A673 (cell line): Measurements from ENCODE around the gene PARN. TPM values are rescaled to one million over a fixed set of nuclear protein-coding genes. Genes with fewer than 3 reads are reported as not detected.

ENCODE experiments used
- BruUV-seq: library from RNA; stranded (reverse); fragments of 400-500 nt; replicated peaks from 2 replicates; lab custom pipeline; 2021; lab: Mats Ljungman, UMichigan
- CTCF ChIA-PET: fragments of 300-600 bp; sonication (Branson Sonifier 250); formaldehyde crosslinking; loops from one replicate; lab custom pipeline; 2022; ENCODE audit warnings: antibody characterized with exemption; lab: Charles Lee
- POLR2A ChIA-PET: fragments of 300-600 bp; sonication (Branson Sonifier 250); formaldehyde crosslinking; loops from one replicate; lab custom pipeline; 2022; ENCODE audit warnings: antibody characterized with exemption; ENCODE audit not compliant: low non-redundant PET; lab: Charles Lee
- DNase-seq: peaks from one replicate; pipeline ENCODE4 v3.0.0-alpha.2; 2015; ENCODE audit warnings: low spot score
- H3K27ac ChIP-seq: fragments of 200-600 bp; sonication (generic); 2 replicates; pipeline ENCODE4 v1.5.1; 2016; ENCODE audit warnings: mixed run types, low read depth, mild to moderate bottlenecking, mixed read lengths, antibody characterized with exemption, low read length; ENCODE audit not compliant: poor library complexity, severe bottlenecking
- H3K27me3 ChIP-seq: fragments of 200-600 bp; sonication (generic); replicated peaks from 2 replicates; pipeline ENCODE4 v1.6.1; 2017; ENCODE audit warnings: mixed run types, low read depth, mild to moderate bottlenecking, mixed read lengths, antibody characterized with exemption, low read length; ENCODE audit not compliant: insufficient read depth, poor library complexity
- H3K36me3 ChIP-seq: fragments of 200-600 bp; sonication (generic); 2 replicates; pipeline ENCODE4 v1.6.1; 2016; ENCODE audit warnings: mixed run types, mild to moderate bottlenecking, mixed read lengths, antibody characterized with exemption, low read length; ENCODE audit not compliant: insufficient read depth, poor library complexity, severe bottlenecking
- H3K4me1 ChIP-seq: fragments of 200-600 bp; sonication (generic); 2 replicates; pipeline ENCODE4 v1.6.1; 2017; ENCODE audit warnings: mixed run types, mild to moderate bottlenecking, mixed read lengths, antibody characterized with exemption, low read length; ENCODE audit not compliant: insufficient read depth, poor library complexity, severe bottlenecking
- H3K4me3 ChIP-seq: fragments of 200-600 bp; sonication (generic); 2 replicates; pipeline ENCODE4 v1.5.1; 2016; ENCODE audit warnings: low read depth, mixed run types, mild to moderate bottlenecking, mixed read lengths, low read length; ENCODE audit not compliant: poor library complexity, severe bottlenecking
- H3K9me3 ChIP-seq: fragments of 200-600 bp; sonication (generic); 2 replicates; pipeline ENCODE4 v1.6.1; 2016; ENCODE audit warnings: mixed run types, low read depth, mild to moderate bottlenecking, mixed read lengths, antibody characterized with exemption, low read length; ENCODE audit not compliant: poor library complexity, severe bottlenecking
- CTCF ChIP-seq: fragments of 300-800, 200-600 bp; sonication (generic); conservative IDR thresholded peaks from 2 replicates; pipeline ENCODE4 v1.5.1; 2017; ENCODE audit warnings: low read depth, mild to moderate bottlenecking, antibody characterized with exemption, low read length, moderate library complexity, mixed read lengths
- EZH2 ChIP-seq: fragments of 200-600 bp; sonication (generic); IDR thresholded peaks from 2 replicates; pipeline ENCODE4 v1.6.1; 2017; ENCODE audit warnings: borderline replicate concordance, low read depth, mild to moderate bottlenecking, mixed read lengths, antibody characterized with exemption, low read length; ENCODE audit not compliant: poor library complexity, severe bottlenecking
- intact Hi-C: fragments of 100-400 bp; cut with micrococcal nuclease; formaldehyde crosslinking; loops from one replicate; pipeline ENCODE4 v1.10.0; 2022; ENCODE audit not compliant: unreplicated experiment
- total RNA-seq: library from RNA; stranded (reverse); gene quantifications from 2 replicates; pipeline ENCODE4 v1.2.3, GENCODE V29; 2021

Gene PARN
- total RNA-seq, 1 experiment from 2014 or later: 37.5 TPM

GRCh38 chr16:14447783-14448182 is 182.3 kb downstream of the PARN start:
- no peak overlapping the region for H3K27ac ChIP-seq
- no peaks in the 10 kb centered on the region for H3K9me3 ChIP-seq
- TF ChIP-seq EZH2: no peak
- TF ChIP-seq CTCF: no peak
- ChIA-PET POLR2A (no interaction called here), CTCF (no interaction called here)
- no peaks in the 10 kb centered on the region for H3K27me3 ChIP-seq
- peaks cover 25% of the 10 kb centered on the region for H3K4me1 ChIP-seq
- no peak for DNase-seq
- intact Hi-C loops: no loop called here
- H3K4me3 ChIP-seq: no peak overlapping the region
- no peaks in the 10 kb centered on the region for H3K36me3 ChIP-seq
- BruUV-seq: no TSS peak

- ChIA-PET CTCF (no interaction called here), POLR2A (no interaction called here)
- Histone ChIP-seq H3K27me3 (no peaks in the 10 kb centered on the region), H3K27ac (no peak overlapping the region), H3K4me1 (peaks cover 25% of the 10 kb centered on the region), H3K9me3 (no peaks in the 10 kb centered on the region), H3K4me3 (no peak overlapping the region), H3K36me3 (no peaks in the 10 kb centered on the region)
- BruUV-seq: no TSS peak
- TF ChIP-seq CTCF (no peak), EZH2 (no peak)
- DNase-seq: no peak
- intact Hi-C loops: no loop called here
Observed at GRCh38 chr16:14446796-14447195, 183.3 kb downstream of the PARN start.

GRCh38 chr16:14445937-14446715 is 183.9 kb downstream of the PARN start:
- peaks cover 25% of the 10 kb centered on the region for H3K4me1 ChIP-seq
- TF ChIP-seq EZH2 (no peak), CTCF (no peak)
- H3K27me3 ChIP-seq: no peaks in the 10 kb centered on the region
- no TSS peak for BruUV-seq
- POLR2A ChIA-PET: no interaction called here
- CTCF ChIA-PET: no interaction called here
- no peak overlapping the region for H3K27ac ChIP-seq
- no peaks in the 10 kb centered on the region for H3K9me3 ChIP-seq
- H3K36me3 ChIP-seq: no peaks in the 10 kb centered on the region
- no peak overlapping the region for H3K4me3 ChIP-seq
- intact Hi-C loops: no loop called here
- DNase-seq: no peak
